Epithelial cell of esophagus (primary cell): ENCODE data around the gene TNKS1BP1.

Source experiments
- DNase-seq: peaks from one replicate; pipeline ENCODE4 v3.0.0; 2010; ENCODE audit warnings: low read depth
- H3K4me3 ChIP-seq: 2 replicates; pipeline ENCODE4 v1.5.1; 2011; ENCODE audit warnings: mild to moderate bottlenecking, low read length, control low read depth
- TF ChIP-seq, protein P1 (sequence below): IDR thresholded peaks from 2 replicates; pipeline ENCODE4 v1.5.1; 2011; ENCODE audit warnings: low read depth, mild to moderate bottlenecking, low read length, control low read depth, inconsistent platforms; ENCODE audit not compliant: insufficient read depth; ENCODE audit errors: missing control alignments

Gene TNKS1BP1

DNA sequence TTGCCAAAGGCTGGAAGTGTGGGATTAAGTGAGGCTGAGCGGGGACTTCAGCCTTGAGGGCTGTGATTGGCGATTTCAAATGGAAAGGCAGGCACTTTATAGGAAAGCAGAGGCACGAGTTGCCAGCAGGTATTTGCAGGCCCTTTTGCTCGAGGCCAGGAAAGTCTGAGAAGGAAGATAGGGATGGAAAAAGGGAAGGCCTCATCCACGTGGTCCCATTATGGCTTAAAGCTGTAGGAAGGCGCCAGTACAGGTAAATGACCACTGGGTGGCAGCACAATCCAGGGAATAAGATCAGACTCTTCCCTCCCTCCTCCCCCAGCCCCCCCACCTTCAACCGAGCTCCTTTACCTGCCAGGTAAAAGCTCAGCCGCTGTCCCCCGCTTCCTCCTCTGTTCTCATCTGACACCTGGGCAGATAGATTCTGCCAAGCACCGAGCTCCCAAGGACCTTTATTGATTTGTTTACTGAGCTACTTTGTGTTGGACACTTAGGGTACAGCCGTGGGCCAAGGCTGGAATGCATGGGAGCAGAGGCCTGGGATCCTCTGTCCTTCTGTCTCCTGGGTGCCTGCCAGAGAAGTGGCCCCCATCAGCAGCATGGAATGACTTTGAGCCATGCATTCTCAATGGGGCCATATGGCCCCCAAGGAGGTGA lies 20.9 kb upstream of the TNKS1BP1 start:
- peak; percentile 80 for DNase-seq
- H3K4me3 ChIP-seq = no peak overlapping the region
- TF ChIP-seq, protein P1, sequence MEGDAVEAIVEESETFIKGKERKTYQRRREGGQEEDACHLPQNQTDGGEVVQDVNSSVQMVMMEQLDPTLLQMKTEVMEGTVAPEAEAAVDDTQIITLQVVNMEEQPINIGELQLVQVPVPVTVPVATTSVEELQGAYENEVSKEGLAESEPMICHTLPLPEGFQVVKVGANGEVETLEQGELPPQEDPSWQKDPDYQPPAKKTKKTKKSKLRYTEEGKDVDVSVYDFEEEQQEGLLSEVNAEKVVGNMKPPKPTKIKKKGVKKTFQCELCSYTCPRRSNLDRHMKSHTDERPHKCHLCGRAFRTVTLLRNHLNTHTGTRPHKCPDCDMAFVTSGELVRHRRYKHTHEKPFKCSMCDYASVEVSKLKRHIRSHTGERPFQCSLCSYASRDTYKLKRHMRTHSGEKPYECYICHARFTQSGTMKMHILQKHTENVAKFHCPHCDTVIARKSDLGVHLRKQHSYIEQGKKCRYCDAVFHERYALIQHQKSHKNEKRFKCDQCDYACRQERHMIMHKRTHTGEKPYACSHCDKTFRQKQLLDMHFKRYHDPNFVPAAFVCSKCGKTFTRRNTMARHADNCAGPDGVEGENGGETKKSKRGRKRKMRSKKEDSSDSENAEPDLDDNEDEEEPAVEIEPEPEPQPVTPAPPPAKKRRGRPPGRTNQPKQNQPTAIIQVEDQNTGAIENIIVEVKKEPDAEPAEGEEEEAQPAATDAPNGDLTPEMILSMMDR = peak; percentile 71

DNA sequence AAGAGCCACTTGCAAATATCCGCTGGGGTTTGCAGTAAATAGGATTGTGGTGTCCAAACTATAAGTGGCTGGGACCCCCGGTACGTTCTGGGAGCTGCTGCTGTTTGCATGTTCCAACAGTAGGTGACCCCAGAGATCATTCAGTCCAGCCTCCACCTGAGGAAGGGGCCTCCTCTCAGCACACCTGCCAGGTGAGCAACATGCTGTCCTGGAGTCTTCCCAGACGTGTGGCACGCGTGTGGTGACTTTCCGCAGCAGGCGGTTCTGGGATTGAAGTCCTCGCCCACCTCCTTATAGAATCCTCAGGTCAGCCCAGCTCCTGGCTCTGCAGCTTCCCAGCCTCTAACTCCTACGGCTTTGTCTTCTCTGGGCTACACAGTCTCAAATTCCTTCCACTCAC lies 20.1 kb upstream of the TNKS1BP1 start:
- TF ChIP-seq, protein P1 = no peak
- no peak for DNase-seq
- no peak overlapping the region for H3K4me3 ChIP-seq

DNA sequence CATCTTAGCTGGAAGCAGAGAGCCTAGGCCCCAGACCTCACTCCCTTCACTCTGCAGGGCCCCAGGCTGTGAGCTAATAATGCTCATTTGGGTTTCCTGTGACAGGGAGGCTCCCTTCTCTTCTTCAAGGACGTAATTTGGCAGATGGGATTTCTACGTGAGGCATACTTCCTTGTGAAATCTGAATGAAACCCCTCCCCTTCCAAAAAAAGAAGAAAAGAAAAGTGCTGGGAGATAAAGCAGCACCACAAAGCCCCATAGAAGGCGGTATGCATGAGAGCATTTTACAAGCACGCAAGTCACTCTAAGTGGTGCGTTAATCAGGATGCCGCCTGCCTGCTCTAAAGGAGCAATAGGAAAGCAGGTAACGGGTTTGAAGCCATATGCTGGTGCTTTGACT lies 19.1 kb upstream of the TNKS1BP1 start:
- TF ChIP-seq, protein P1 = no peak
- H3K4me3 ChIP-seq = no peak overlapping the region
- no peak for DNase-seq

DNA sequence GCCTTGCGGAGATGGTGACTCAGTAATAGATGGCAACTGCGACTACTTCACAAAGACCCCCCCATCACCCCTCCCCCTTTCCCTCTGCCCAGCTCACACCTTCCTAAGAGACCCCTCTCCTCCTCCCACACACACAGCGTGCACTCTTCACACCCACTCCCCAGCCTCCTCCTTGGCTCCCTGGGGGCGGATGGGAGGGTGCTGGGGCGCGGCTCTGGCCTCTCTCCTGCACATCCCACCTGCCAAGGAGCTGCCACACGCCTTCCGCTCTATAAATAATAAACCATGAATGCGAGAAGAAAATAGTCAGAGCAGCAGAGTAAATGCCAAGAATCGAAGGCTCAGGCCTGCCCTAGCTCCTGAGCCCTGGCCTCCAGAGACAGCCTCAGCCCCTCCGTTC lies 17.9 kb upstream of the TNKS1BP1 start:
- H3K4me3 ChIP-seq = no peak overlapping the region
- TF ChIP-seq, protein P1 = no peak
- DNase-seq = no peak

DNA sequence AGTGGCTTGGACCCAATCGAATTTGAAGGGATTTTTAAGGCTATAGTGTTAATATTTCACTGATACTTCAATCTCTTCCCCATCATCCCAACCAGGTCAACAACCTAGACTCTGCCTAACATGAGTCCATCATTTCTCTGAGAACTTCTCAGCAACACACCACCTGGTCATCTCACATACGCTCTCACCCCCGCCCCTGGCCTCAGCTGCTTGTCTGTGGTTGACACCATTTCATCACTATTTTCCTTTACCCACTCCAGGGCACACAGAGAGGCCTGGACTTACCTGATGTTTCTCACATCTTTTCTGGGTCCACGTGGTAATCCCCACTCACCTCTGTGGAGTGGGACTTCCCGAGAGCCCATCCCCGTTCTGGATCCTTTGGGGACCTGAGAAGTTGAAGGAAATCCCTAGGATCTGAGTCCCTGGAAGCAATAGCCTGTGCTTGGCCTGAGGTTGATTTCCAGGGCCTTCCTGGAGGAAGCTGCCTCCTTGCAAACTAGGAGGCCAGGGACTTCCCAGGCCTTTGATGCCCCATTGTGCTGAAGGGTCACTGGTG lies 16.6 kb upstream of the TNKS1BP1 start:
- DNase-seq = no peak
- no peak overlapping the region for H3K4me3 ChIP-seq
- TF ChIP-seq, protein P1 = no peak

DNA sequence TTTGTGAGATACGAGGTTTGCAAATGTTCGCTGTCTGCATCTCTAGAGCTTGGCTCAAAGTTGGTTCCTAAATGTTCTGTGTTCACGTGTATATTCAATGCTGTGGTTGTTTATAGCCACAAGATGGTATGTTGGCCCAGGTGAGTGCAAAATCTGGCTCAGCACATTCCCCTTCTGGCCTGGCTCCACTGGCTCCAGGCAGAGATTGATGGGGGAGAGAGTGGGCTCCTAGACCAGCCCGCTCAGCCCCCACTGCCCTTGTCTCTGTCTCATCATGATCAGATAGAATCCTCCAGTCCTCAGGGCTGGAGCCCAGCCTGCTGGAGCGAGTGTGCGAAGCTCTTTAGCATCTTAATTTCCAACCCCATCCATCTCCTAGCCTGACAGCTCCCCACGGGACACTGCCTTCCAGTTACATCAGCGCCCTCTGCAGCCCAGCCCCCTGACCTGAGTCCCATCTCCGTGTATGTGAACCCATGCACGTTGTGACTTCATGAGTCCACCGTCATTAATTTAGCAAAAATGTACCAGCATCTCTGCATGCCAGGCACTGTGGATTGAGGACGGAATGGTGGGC lies 15.4 kb upstream of the TNKS1BP1 start:
- TF ChIP-seq, protein P1 = no peak
- DNase-seq = peak; percentile 38
- no peak overlapping the region for H3K4me3 ChIP-seq

DNA sequence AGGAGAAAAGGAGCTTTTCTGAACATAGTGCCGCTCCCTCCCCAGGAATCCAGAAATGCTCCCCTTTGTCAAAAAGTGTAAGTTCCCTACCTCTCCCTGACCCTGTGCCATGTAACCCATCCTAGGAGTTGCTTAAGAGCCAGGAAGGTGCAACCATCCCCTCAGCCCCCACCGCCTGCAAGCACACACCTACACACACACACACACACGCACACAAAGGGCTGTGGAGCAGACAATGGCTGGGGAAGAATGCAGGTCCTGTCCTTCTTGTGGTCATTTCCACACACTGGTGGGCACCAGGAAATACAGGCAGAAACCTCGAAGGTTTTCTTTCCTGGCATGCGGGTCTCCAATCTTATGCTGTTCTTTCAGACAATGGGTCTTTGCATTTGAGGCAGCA lies 14.6 kb upstream of the TNKS1BP1 start:
- no peak for DNase-seq
- no peak overlapping the region for H3K4me3 ChIP-seq
- TF ChIP-seq, protein P1 = no peak
